ENCODE results near the gene TAF11L5. TPM values are rescaled to one million over a fixed set of nuclear protein-coding genes. Genes with fewer than 3 reads are reported as not detected.

Gene TAF11L5
- total RNA-seq, 1 experiment from 2014 or later: not detected

Small RNAs within 50 kb of the gene (small RNA-seq; reads per million reads assigned to genes)
- gene AC106774.3: not detected

Other genes starting within 250 kb of the TAF11L5 start
- gene TAF11L2, start 27.0 kb upstream of the TAF11L5 start, total RNA-seq (2014; rRNA removed; shearing (Covaris generic)): not detected in 2 replicates
- gene TAF11L3, start 6.9 kb upstream of the TAF11L5 start, total RNA-seq (2014; rRNA removed; shearing (Covaris generic)): not detected in 2 replicates
- gene TAF11L4, start 3.4 kb upstream of the TAF11L5 start, total RNA-seq (2014; rRNA removed; shearing (Covaris generic)): not detected in 2 replicates
- gene TAF11L6, start 3.4 kb downstream of the TAF11L5 start, total RNA-seq (2014; rRNA removed; shearing (Covaris generic)): not detected in 2 replicates
- gene TAF11L7, start 60.5 kb downstream of the TAF11L5 start, total RNA-seq (2014; rRNA removed; shearing (Covaris generic)): not detected in 2 replicates
- not detected in 2 replicates for gene TAF11L8, start 65.7 kb downstream of the TAF11L5 start, total RNA-seq (2014; rRNA removed; shearing (Covaris generic))
- gene TAF11L9, start 69.2 kb downstream of the TAF11L5 start, total RNA-seq (2014; rRNA removed; shearing (Covaris generic)): not detected in 2 replicates
- gene TAF11L10, start 72.6 kb downstream of the TAF11L5 start, total RNA-seq (2014; rRNA removed; shearing (Covaris generic)): not detected in 2 replicates
- gene TAF11L11, start 78.9 kb downstream of the TAF11L5 start, total RNA-seq (2014; rRNA removed; shearing (Covaris generic)): not detected in 2 replicates
- gene TAF11L12, start 85.2 kb downstream of the TAF11L5 start, total RNA-seq (2014; rRNA removed; shearing (Covaris generic)): not detected in 2 replicates
- gene TAF11L13, start 106.9 kb downstream of the TAF11L5 start, total RNA-seq (2014; rRNA removed; shearing (Covaris generic)): not detected in 2 replicates
- not detected in 2 replicates for gene TAF11L14, start 109.2 kb downstream of the TAF11L5 start, total RNA-seq (2014; rRNA removed; shearing (Covaris generic))

All from HT1080 (cell line).